Chondrocyte (in vitro differentiated cells): ENCODE results near the gene NFIX. TPM values are rescaled to one million over a fixed set of nuclear protein-coding genes. Genes with fewer than 3 reads are reported as not detected.

ENCODE experiments used
- DNase-seq: peaks from one replicate; pipeline ENCODE4 v3.0.0; 2021; ENCODE audit warnings: mixed read lengths, low spot score
- H3K27ac Mint-ChIP-seq: one replicate; pipeline ENCODE4 v1.8.0; 2021; ENCODE audit warnings: mild to moderate bottlenecking, moderate library complexity, mixed read lengths; ENCODE audit not compliant: unreplicated experiment
- H3K27me3 Mint-ChIP-seq: 2 replicates; pipeline ENCODE4 v1.8.0; 2021; ENCODE audit warnings: low read depth, mixed read lengths
- H3K36me3 Mint-ChIP-seq: 2 replicates; pipeline ENCODE4 v1.8.0; 2021; ENCODE audit warnings: low read depth, mixed read lengths
- H3K4me1 Mint-ChIP-seq: 2 replicates; pipeline ENCODE4 v1.8.0; 2021; ENCODE audit warnings: low read depth, mild to moderate bottlenecking, mixed read lengths
- H3K4me3 Mint-ChIP-seq: one replicate; pipeline ENCODE4 v1.8.0; 2021; ENCODE audit warnings: mild to moderate bottlenecking, moderate library complexity, mixed read lengths; ENCODE audit not compliant: unreplicated experiment
- H3K9me3 Mint-ChIP-seq: 2 replicates; pipeline ENCODE4 v1.8.0; 2021; ENCODE audit warnings: low read depth, mixed read lengths
- CTCF ChIP-seq: fragments of 200-600 bp; sonication (generic); IDR thresholded peaks from 2 replicates; pipeline ENCODE4 v1.5.0; 2021; ENCODE audit warnings: antibody characterized with exemption, mild to moderate bottlenecking, moderate library complexity
- total RNA-seq: library from RNA; stranded (reverse); gene quantifications from 3 replicates; pipeline ENCODE4 v1.2.1, GENCODE V29; 2021

Gene NFIX
- total RNA-seq, 1 donor from 2014 or later, result 98.9 TPM

- Mint-ChIP-seq H3K4me1 (peaks cover 10% of the 10 kb centered on the region), H3K4me3 (no peak overlapping the region), H3K27ac (no peak overlapping the region), H3K36me3 (peaks cover 15% of the 10 kb centered on the region), H3K27me3 (no peaks in the 10 kb centered on the region), H3K9me3 (no peaks in the 10 kb centered on the region)
- DNase-seq, result no peak
- TF ChIP-seq CTCF, result no peak
These were observed 75.3 kb downstream of the NFIX start for GRCh38 chr19:13070425-13071140.

DNA sequence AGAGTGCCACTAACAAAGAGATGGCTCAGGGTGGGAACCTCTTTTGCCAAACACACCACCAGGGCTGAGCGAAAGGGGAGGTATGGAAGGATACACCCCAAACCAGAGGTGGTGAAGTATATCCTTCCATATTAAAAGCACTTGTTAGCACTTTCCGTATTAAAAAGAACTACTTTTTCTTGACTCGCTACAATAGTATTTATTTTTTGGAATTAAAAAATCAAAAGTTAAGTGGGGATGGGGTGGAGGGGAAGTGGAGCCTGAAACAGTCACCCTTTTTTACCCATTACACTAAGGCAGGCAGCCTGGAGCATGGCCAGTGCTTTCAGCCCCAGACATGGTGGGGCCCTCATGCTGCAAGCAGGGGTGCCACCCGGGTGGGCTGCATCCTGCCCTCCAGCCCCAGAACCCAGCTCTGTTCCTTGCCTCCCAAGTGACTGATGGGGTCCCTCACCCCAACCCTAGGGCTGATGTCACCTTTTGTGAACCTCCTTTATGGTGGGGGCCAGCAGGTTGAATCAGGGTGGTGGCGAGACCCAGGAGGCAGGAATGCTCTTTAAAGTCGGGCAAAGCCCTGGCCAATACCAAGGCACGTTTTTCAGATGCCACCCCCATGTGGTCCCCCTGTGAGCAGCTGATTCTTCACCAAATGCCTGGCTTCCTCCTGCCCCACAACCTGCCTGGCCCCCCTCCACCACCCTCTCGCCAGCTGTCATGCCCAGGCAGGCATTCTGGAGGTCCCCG is 76.3 kb downstream of the NFIX start:
- H3K27ac Mint-ChIP-seq, result no peak overlapping the region
- no peak overlapping the region for H3K4me3 Mint-ChIP-seq
- H3K36me3 Mint-ChIP-seq, result peaks cover 15% of the 10 kb centered on the region
- no peaks in the 10 kb centered on the region for H3K27me3 Mint-ChIP-seq
- TF ChIP-seq CTCF, result no peak
- H3K9me3 Mint-ChIP-seq, result no peaks in the 10 kb centered on the region
- DNase-seq, result no peak
- peaks cover 10% of the 10 kb centered on the region for H3K4me1 Mint-ChIP-seq

DNA sequence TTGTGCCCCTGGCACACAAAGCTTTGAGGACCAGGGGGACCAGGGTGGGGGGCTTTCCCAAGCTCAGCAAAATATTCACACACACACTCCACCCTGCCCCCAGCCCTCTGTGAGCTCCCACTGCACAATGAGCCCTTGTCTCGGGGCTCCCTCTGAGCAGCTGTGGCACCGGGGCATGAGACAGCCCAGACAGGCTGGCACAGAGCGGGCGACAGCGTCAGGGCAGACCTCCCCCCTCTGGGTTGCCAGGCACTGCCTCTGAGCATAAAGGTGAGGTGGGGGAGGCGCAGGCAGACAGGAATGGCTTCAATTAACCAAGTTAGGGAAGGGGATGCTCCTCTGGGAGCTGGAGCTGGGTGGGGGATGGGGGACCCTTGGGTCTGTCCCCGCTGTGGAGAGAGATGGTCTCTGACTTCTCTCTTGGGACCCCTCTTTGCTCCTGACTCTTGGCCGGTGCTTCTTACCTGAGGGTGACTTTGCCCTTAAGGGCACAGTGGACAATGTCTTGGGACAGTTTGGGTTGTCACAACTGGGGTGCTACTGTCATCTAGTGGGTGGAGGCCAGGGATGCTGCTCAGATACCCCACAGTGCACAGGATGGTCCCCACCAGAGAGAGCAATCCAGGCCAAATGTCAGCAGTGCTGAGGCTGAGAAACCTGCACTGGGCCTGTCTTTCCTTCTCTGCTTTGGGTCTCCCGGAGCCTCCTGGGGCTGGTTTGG is 77.1 kb downstream of the NFIX start:
- Mint-ChIP-seq H3K27ac (no peak overlapping the region), H3K4me3 (no peak overlapping the region), H3K9me3 (no peaks in the 10 kb centered on the region), H3K4me1 (peaks cover 10% of the 10 kb centered on the region), H3K27me3 (no peaks in the 10 kb centered on the region), H3K36me3 (peaks cover 15% of the 10 kb centered on the region)
- no peak for DNase-seq
- TF ChIP-seq CTCF, result no peak

- Mint-ChIP-seq H3K27ac (no peak overlapping the region), H3K27me3 (no peaks in the 10 kb centered on the region), H3K9me3 (no peaks in the 10 kb centered on the region), H3K4me3 (no peak overlapping the region), H3K36me3 (peaks cover 19% of the 10 kb centered on the region), H3K4me1 (peaks cover 10% of the 10 kb centered on the region)
- no peak for TF ChIP-seq CTCF
- DNase-seq, result no peak
These were observed 78.0 kb downstream of the NFIX start for GRCh38 chr19:13073263-13073662.

DNA sequence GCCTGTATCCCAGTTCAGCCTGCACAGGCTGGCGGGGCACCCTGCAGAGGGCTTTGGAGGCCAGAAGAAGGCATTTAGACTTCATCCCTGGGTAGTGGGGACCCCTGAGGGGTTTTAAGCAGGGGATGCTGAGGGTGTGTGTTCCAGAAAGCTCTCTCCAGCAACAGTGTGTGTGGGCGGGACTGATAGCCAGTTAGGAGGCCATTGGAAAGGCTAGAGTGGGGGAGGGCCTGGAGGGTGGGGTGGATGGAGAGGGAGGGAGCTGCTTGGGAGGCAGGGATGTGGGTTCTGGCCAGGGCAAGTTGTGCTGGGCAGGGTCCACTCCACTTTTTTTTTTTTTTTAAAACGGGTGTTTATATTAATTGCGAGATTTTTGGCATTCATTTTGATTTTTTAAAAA is 79.1 kb downstream of the NFIX start:
- H3K9me3 Mint-ChIP-seq, result no peaks in the 10 kb centered on the region
- H3K4me1 Mint-ChIP-seq, result peaks cover 13% of the 10 kb centered on the region
- H3K36me3 Mint-ChIP-seq, result peaks cover 21% of the 10 kb centered on the region
- no peak overlapping the region for H3K27ac Mint-ChIP-seq
- H3K4me3 Mint-ChIP-seq, result no peak overlapping the region
- H3K27me3 Mint-ChIP-seq, result no peaks in the 10 kb centered on the region
- TF ChIP-seq CTCF, result no peak
- DNase-seq, result no peak
